Esophagus muscularis mucosa (tissue), 3 donors: ENCODE data around the gene C5orf58.

Source experiments
- POLR2AphosphoS5 ChIP-seq, 2 donors: sonication (generic); formaldehyde crosslinking; IDR thresholded peaks; one replicate each; pipeline ENCODE4 v1.6.1; 2017; ENCODE audit warnings: antibody characterized with exemption in 2 of 2
- TF ChIP-seq, protein P1 (sequence below), 3 experiments: fragments of 200-600 bp in 2 of 3; fragments of 450-650 bp in 1 of 3; sonication (generic) in 2 of 3; IDR thresholded peaks; one replicate each; pipeline ENCODE4 v1.5.1; 2017 to 2019; ENCODE audit warnings: antibody characterized with exemption in 3 of 3, mild to moderate bottlenecking in 2 of 3, moderate library complexity in 1 of 3

- TF ChIP-seq, protein P1, sequence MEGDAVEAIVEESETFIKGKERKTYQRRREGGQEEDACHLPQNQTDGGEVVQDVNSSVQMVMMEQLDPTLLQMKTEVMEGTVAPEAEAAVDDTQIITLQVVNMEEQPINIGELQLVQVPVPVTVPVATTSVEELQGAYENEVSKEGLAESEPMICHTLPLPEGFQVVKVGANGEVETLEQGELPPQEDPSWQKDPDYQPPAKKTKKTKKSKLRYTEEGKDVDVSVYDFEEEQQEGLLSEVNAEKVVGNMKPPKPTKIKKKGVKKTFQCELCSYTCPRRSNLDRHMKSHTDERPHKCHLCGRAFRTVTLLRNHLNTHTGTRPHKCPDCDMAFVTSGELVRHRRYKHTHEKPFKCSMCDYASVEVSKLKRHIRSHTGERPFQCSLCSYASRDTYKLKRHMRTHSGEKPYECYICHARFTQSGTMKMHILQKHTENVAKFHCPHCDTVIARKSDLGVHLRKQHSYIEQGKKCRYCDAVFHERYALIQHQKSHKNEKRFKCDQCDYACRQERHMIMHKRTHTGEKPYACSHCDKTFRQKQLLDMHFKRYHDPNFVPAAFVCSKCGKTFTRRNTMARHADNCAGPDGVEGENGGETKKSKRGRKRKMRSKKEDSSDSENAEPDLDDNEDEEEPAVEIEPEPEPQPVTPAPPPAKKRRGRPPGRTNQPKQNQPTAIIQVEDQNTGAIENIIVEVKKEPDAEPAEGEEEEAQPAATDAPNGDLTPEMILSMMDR (IDR thresholded peaks at IDR 0.05): no peak
- TF ChIP-seq POLR2AphosphoS5 (IDR thresholded peaks at IDR 0.05): no peak
Observed at GRCh38 chr5:170263906-170264305, 31.1 kb downstream of the C5orf58 start.
